OCI-LY7 (cell line): Measurements from ENCODE around the gene ARHGEF4. TPM values are rescaled to one million over a fixed set of nuclear protein-coding genes. Genes with fewer than 3 reads are reported as not detected.

ENCODE experiments used
- BruUV-seq: library from RNA; stranded (reverse); fragments of 400-500 nt; replicated peaks from 2 replicates; lab custom pipeline; 2021; lab: Mats Ljungman, UMichigan
- CTCF ChIA-PET: fragments of 300-600 bp; sonication (Branson Sonifier 250); formaldehyde crosslinking; loops from one replicate; lab custom pipeline; 2022; ENCODE audit warnings: antibody characterized with exemption; ENCODE audit not compliant: unreplicated experiment; lab: Charles Lee
- POLR2A ChIA-PET: fragments of 300-600 bp; sonication (Branson Sonifier 250); formaldehyde crosslinking; loops from one replicate; lab custom pipeline; 2022; ENCODE audit warnings: antibody characterized with exemption; lab: Charles Lee
- DNase-seq: peaks from one replicate; pipeline ENCODE4 v3.0.0-alpha.2; 2015; ENCODE audit warnings: low spot score
- H2AFZ ChIP-seq: fragments of 200-600 bp; sonication (generic), shearing (Covaris generic); 2 replicates; pipeline ENCODE4 v1.6.1; 2014; ENCODE audit warnings: mild to moderate bottlenecking, antibody characterized with exemption, low read length, moderate library complexity
- H3K27ac ChIP-seq: fragments of 200-600 bp; sonication (generic); 2 replicates; pipeline ENCODE4 v1.5.1; 2014; ENCODE audit warnings: mixed run types, low read depth, mild to moderate bottlenecking, moderate library complexity, low read length, inconsistent platforms; ENCODE audit not compliant: poor library complexity, severe bottlenecking
- H3K36me3 ChIP-seq: fragments of 200-600 bp; sonication (generic); 2 replicates; pipeline ENCODE4 v1.6.1; 2014; ENCODE audit warnings: mild to moderate bottlenecking, antibody characterized with exemption, low read length, moderate library complexity, mixed read lengths; ENCODE audit not compliant: insufficient read depth
- H3K4me1 ChIP-seq: fragments of 200-600 bp; sonication (generic); 2 replicates; pipeline ENCODE4 v1.5.1; 2014; ENCODE audit warnings: mild to moderate bottlenecking, low read length; ENCODE audit not compliant: insufficient read depth, poor library complexity, severe bottlenecking
- H3K4me2 ChIP-seq: fragments of 200-600 bp; sonication (generic); 2 replicates; pipeline ENCODE4 v1.6.1; 2014; ENCODE audit warnings: mild to moderate bottlenecking, low read length
- H3K4me3 ChIP-seq: fragments of 200-600 bp; sonication (generic); 2 replicates; pipeline ENCODE4 v1.5.1; 2014; ENCODE audit warnings: mild to moderate bottlenecking, low read depth, low read length; ENCODE audit not compliant: poor library complexity, severe bottlenecking
- H3K79me2 ChIP-seq: fragments of 200-600 bp; sonication (generic); 2 replicates; pipeline ENCODE4 v1.6.1; 2016; ENCODE audit warnings: low read depth, mild to moderate bottlenecking, low read length, moderate library complexity, mixed read lengths; ENCODE audit not compliant: insufficient read depth
- H3K9me2 ChIP-seq: fragments of 200-600 bp; sonication (generic); 2 replicates; pipeline ENCODE4 v1.6.1; 2016; ENCODE audit warnings: mild to moderate bottlenecking, low read length, mixed read lengths; ENCODE audit not compliant: insufficient read depth
- H3K9me3 ChIP-seq: fragments of 200-600 bp; sonication (generic); 2 replicates; pipeline ENCODE4 v1.6.1; 2014; ENCODE audit warnings: mild to moderate bottlenecking, mixed run types, low read length, mixed read lengths
- H4K20me1 ChIP-seq: fragments of 200-600 bp; sonication (generic); 2 replicates; pipeline ENCODE4 v1.6.1; 2014; ENCODE audit warnings: mild to moderate bottlenecking, antibody characterized with exemption, low read length, moderate library complexity, mixed read lengths; ENCODE audit not compliant: insufficient read depth
- EZH2phosphoT487 ChIP-seq: fragments of 200-600 bp; sonication (generic); IDR thresholded peaks from 2 replicates; pipeline ENCODE4 v1.6.1; 2018; ENCODE audit warnings: low read depth, borderline replicate concordance, mild to moderate bottlenecking, mixed run types, antibody characterized with exemption, low read length, moderate library complexity, mixed read lengths
- intact Hi-C: fragments of 100-400 bp; cut with micrococcal nuclease; formaldehyde crosslinking; loops from one replicate; pipeline ENCODE4 v1.10.0; 2022; ENCODE audit not compliant: unreplicated experiment
- total RNA-seq, 2 experiments: library from RNA; depleted of rRNA in 1 of 2; stranded (reverse); fragments of >200 nt in 1 of 2; shearing (Covaris generic) in 1 of 2; gene quantifications; 2 replicates each; pipeline ENCODE4 v1.2.3, GENCODE V29; 2014 to 2022
- TF ChIP-seq, protein P1 (sequence below): fragments of 200-600 bp; sonication (generic); conservative IDR thresholded peaks from 2 replicates; pipeline ENCODE4 v1.5.1; 2014; ENCODE audit warnings: mild to moderate bottlenecking, antibody characterized with exemption, low read length, moderate library complexity, mixed read lengths

ARHGEF4 gene
- total RNA-seq, 2 experiments from 2014 or later, result 1.1 to 1.7 TPM

DNA sequence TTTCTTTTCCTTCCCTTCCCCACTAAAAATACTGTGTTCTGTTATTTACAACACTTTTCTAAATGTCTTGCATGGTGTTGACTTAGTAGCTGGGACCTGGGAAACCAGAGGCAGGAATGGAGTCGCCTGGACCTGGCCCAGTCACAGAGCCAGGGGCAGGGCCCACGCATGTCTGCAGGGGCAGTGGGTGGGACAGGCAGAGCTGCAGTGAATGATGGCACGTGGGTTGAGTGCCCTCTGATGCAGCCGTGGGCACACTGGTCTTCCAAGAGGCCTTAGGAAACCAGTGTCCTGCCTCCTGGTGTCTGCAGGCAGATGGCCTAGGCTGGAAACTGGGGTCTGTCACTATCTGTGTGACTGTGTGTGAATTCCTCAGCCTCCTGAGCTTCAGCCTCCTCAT lies 46.8 kb downstream of the ARHGEF4 start:
- no peaks in the 10 kb centered on the region for H3K9me2 ChIP-seq
- H3K27ac ChIP-seq, result no peak overlapping the region
- no peak for TF ChIP-seq EZH2phosphoT487
- TF ChIP-seq, protein P1, sequence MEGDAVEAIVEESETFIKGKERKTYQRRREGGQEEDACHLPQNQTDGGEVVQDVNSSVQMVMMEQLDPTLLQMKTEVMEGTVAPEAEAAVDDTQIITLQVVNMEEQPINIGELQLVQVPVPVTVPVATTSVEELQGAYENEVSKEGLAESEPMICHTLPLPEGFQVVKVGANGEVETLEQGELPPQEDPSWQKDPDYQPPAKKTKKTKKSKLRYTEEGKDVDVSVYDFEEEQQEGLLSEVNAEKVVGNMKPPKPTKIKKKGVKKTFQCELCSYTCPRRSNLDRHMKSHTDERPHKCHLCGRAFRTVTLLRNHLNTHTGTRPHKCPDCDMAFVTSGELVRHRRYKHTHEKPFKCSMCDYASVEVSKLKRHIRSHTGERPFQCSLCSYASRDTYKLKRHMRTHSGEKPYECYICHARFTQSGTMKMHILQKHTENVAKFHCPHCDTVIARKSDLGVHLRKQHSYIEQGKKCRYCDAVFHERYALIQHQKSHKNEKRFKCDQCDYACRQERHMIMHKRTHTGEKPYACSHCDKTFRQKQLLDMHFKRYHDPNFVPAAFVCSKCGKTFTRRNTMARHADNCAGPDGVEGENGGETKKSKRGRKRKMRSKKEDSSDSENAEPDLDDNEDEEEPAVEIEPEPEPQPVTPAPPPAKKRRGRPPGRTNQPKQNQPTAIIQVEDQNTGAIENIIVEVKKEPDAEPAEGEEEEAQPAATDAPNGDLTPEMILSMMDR, result no peak
- no peak overlapping the region for H3K4me2 ChIP-seq
- H4K20me1 ChIP-seq, result no peaks in the 10 kb centered on the region
- no peaks in the 10 kb centered on the region for H3K36me3 ChIP-seq
- intact Hi-C loops, result no loop called here
- BruUV-seq, result no TSS peak
- H3K9me3 ChIP-seq, result no peaks in the 10 kb centered on the region
- no peaks in the 10 kb centered on the region for H3K79me2 ChIP-seq
- H2AFZ ChIP-seq, result no peak overlapping the region
- H3K4me1 ChIP-seq, result no peaks in the 10 kb centered on the region
- CTCF ChIA-PET, result no interaction called here
- no peak overlapping the region for H3K4me3 ChIP-seq
- POLR2A ChIA-PET, result no interaction called here
- DNase-seq, result no peak

DNA sequence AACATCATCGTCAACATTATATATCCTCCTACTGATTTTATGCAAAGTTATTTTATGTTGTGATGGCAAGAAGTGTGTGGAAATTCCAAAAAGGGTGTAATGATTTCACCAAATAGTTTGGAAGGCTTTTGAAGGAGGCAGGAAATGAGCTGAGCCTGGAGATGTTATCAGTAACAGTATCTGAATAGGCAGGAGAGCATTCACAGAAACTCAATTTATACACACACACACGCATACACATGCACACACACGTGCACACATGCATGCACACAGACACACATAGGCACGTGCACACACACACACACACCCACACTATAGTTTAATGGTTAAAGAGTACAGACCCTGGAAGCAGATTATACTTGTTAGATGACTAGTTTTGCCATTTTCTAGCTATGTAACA lies 47.3 kb downstream of the ARHGEF4 start:
- BruUV-seq, result no TSS peak

DNA sequence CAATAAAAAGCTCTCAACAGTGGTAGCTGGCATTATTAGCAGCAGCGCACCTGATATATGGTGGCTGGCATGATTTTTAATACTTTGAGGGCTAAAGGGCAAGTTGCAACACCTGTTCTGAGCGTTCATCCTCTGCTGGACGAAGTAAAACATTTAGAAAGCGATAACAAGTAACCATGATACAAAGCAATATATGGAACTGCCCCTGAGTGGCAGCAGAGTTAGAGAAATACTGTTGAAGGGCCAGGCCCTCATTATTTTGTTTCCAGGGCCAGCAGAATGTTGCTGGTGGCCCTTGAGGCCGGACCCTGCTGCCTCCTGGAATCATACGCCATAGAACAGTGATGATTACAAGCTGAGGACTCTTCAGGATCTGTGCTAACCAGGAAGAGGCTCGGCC lies 47.8 kb downstream of the ARHGEF4 start:
- H3K9me2 ChIP-seq, result no peaks in the 10 kb centered on the region
- H3K79me2 ChIP-seq, result no peaks in the 10 kb centered on the region
- no peak overlapping the region for H2AFZ ChIP-seq
- TF ChIP-seq EZH2phosphoT487, result no peak
- TF ChIP-seq, protein P1, result no peak
- CTCF ChIA-PET, result interaction anchor here (0.6 kb wide), 1 partner anchor 57 kb away, joined by 3 read pairs; no protein-coding TSS in a partner anchor
- BruUV-seq, result no TSS peak
- H3K4me2 ChIP-seq, result no peak overlapping the region
- POLR2A ChIA-PET, result interaction anchor here (0.7 to 1.1 kb wide), 2 partner anchors 11 to 75 kb away, joined by 3 to 4 read pairs; no protein-coding TSS in a partner anchor
- H3K36me3 ChIP-seq, result no peaks in the 10 kb centered on the region
- intact Hi-C loops, result no loop called here
- no peaks in the 10 kb centered on the region for H3K9me3 ChIP-seq
- no peak overlapping the region for H3K27ac ChIP-seq
- H4K20me1 ChIP-seq, result no peaks in the 10 kb centered on the region
- no peaks in the 10 kb centered on the region for H3K4me1 ChIP-seq
- H3K4me3 ChIP-seq, result no peak overlapping the region
- no peak for DNase-seq

More for the DNA sequence above, 47.3 kb downstream of the ARHGEF4 start:
- ChIA-PET CTCF (no interaction called here), POLR2A (interaction anchor here (1.1 kb wide), 1 partner anchor 75 kb away, joined by 3 read pairs; no protein-coding TSS in a partner anchor)
- Histone ChIP-seq H3K9me2 (no peaks in the 10 kb centered on the region), H3K4me3 (no peak overlapping the region), H3K36me3 (no peaks in the 10 kb centered on the region), H3K4me1 (no peaks in the 10 kb centered on the region), H3K9me3 (no peaks in the 10 kb centered on the region), H4K20me1 (no peaks in the 10 kb centered on the region), H3K4me2 (no peak overlapping the region), H2AFZ (no peak overlapping the region), H3K27ac (no peak overlapping the region), H3K79me2 (no peaks in the 10 kb centered on the region)
- TF ChIP-seq EZH2phosphoT487, result no peak
- TF ChIP-seq, protein P1, result no peak
- no peak for DNase-seq
- intact Hi-C loops, result no loop called here
